ENCODE results near the gene PTPN14.

PTPN14 gene

GRCh38 chr1:214473862-214474261 lies 77.5 kb downstream of the PTPN14 start:
- no peak for DNase-seq

- no peak for DNase-seq
These were observed 78.0 kb downstream of the PTPN14 start for GRCh38 chr1:214473387-214473786.

- DNase-seq = no peak
These were observed 79.0 kb downstream of the PTPN14 start for GRCh38 chr1:214472364-214472763.

GRCh38 chr1:214471458-214471857 lies 79.9 kb downstream of the PTPN14 start:
- DNase-seq = no peak

GRCh38 chr1:214470132-214470531 lies 81.3 kb downstream of the PTPN14 start:
- DNase-seq = no peak

- no peak for DNase-seq
These were observed 82.1 kb downstream of the PTPN14 start for GRCh38 chr1:214469290-214469689.

GRCh38 chr1:214467078-214467585 lies 84.3 kb downstream of the PTPN14 start:
- no peak for DNase-seq

GRCh38 chr1:214466403-214467077 lies 84.9 kb downstream of the PTPN14 start:
- DNase-seq = no peak

- DNase-seq = no peak
These were observed 86.7 kb downstream of the PTPN14 start for GRCh38 chr1:214464445-214465287.

GRCh38 chr1:214463596-214463995 lies 87.8 kb downstream of the PTPN14 start:
- DNase-seq = no peak

GRCh38 chr1:214462882-214463281 lies 88.5 kb downstream of the PTPN14 start:
- no peak for DNase-seq

- DNase-seq = no peak
These were observed 90.1 kb downstream of the PTPN14 start for GRCh38 chr1:214461305-214461704.

GRCh38 chr1:214460304-214460916 lies 91.0 kb downstream of the PTPN14 start:
- DNase-seq = no peak

- no peak for DNase-seq
These were observed 91.5 kb downstream of the PTPN14 start for GRCh38 chr1:214459895-214460294.

- no peak for DNase-seq
These were observed 92.9 kb downstream of the PTPN14 start for GRCh38 chr1:214458541-214458940.

- DNase-seq = no peak
These were observed 95.2 kb downstream of the PTPN14 start for GRCh38 chr1:214455971-214456867.

- DNase-seq = no peak
These were observed 95.9 kb downstream of the PTPN14 start for GRCh38 chr1:214455479-214455878.

GRCh38 chr1:214454569-214455396 lies 96.6 kb downstream of the PTPN14 start:
- DNase-seq = no peak

GRCh38 chr1:214453109-214453722 lies 98.2 kb downstream of the PTPN14 start:
- DNase-seq = no peak

GRCh38 chr1:214452152-214452784 lies 99.1 kb downstream of the PTPN14 start:
- DNase-seq = no peak

- no peak for DNase-seq
These were observed 99.8 kb downstream of the PTPN14 start for GRCh38 chr1:214451596-214451995.

All from effector CD4-positive, alpha-beta T cell (primary cell).